ENCODE data around the gene GPRIN3. TPM values are rescaled to one million over a fixed set of nuclear protein-coding genes. Genes with fewer than 3 reads are reported as not detected.

GPRIN3 gene
- total and polyA plus RNA-seq, 2 donors (not counting 1 experiment from before 2014, with no cell fraction given): 0.22 to 1.5 TPM

DNA sequence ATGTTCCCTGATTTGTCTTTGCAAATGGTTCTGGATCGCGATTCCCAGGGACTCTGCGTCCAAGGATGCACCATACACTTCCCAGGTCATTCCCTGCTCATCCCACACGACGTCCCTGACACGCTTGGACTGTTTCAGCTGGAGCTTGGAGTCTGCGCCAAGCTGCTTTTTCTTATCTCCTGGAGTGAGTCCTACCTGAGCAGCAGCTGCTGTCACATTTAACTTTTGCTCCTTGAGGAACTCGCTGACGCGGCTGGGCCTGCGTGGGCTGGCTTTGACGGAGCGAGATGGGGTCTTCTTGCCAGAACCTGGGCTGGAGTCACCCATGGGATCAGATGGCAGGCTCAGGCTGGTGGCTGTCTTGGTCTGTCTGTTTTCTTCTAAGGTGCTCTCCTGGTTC, 59.6 kb downstream of the GPRIN3 start:
- Mint-ChIP-seq H3K27ac (no peak overlapping the region), H3K27me3 (no peaks in the 10 kb centered on the region), H3K9me3 (ENCODE audit: insufficient read depth) (no peaks in the 10 kb centered on the region), H3K4me1 (no peaks in the 10 kb centered on the region), H3K4me3 (no peak overlapping the region)
- Histone ChIP-seq H3K9ac (ENCODE audit: low read length) (no peak overlapping the region), H3K9me3 (ENCODE audit: control extremely low read depth in 1 of 3, control insufficient read depth in 2 of 3, insufficient read depth in 1 of 3, low read length in 2 of 3) (no peaks in the 10 kb centered on the region), H3K79me2 (ENCODE audit: control insufficient read depth, insufficient read depth, low read length) (no peaks in the 10 kb centered on the region), H3K4me3 (ENCODE audit: control extremely low read depth in 1 of 5, extremely low read depth in 1 of 5, insufficient read depth in 1 of 5, low read depth in 2 of 5, low read length in 4 of 5) (no peak overlapping the region), H4K20me1 (ENCODE audit: control insufficient read depth, insufficient read depth, low read length, poor library complexity, severe bottlenecking) (no peaks in the 10 kb centered on the region), H3K27ac (ENCODE audit: low read length in 2 of 2) (no peak overlapping the region), H3K4me1 (ENCODE audit: control insufficient read depth in 2 of 2, insufficient read depth in 2 of 2, low read length in 2 of 2) (peaks cover 0 to 4% of the 10 kb centered on the region in 2 donors), H3K36me3 (replicated peaks in 1 of 2; ENCODE audit: control extremely low read depth in 1 of 2, control insufficient read depth in 1 of 2, extremely low read depth in 1 of 2, insufficient read depth in 2 of 2, low read length in 1 of 2) (no peaks in the 10 kb centered on the region), H2AFZ (ENCODE audit: insufficient read depth, low read depth, low read length, poor library complexity, severe bottlenecking) (no peak overlapping the region), H3K4me2 (replicated peaks; ENCODE audit: low read depth, low read length, poor library complexity, severe bottlenecking) (no peak overlapping the region), H3K27me3 (replicated peaks in 1 of 4; ENCODE audit: control extremely low read depth in 1 of 4, control insufficient read depth in 3 of 4, insufficient read depth in 4 of 4, low read length in 3 of 4) (no peaks in the 10 kb centered on the region)
- intact Hi-C loops (cut with micrococcal nuclease): no loop called here
- 97% methylated on average over 13 of the region's 13 CpGs for WGBS (ENCODE audit: insufficient coverage)
- ChIA-PET POLR2A (no interaction called here), CTCF (no interaction called here)
- TF ChIP-seq EZH2 (IDR thresholded peaks at IDR 0.05; ENCODE audit: borderline replicate concordance, insufficient read depth, low read depth, low read length, poor library complexity, severe bottlenecking): no peak
- TF ChIP-seq, protein P1, sequence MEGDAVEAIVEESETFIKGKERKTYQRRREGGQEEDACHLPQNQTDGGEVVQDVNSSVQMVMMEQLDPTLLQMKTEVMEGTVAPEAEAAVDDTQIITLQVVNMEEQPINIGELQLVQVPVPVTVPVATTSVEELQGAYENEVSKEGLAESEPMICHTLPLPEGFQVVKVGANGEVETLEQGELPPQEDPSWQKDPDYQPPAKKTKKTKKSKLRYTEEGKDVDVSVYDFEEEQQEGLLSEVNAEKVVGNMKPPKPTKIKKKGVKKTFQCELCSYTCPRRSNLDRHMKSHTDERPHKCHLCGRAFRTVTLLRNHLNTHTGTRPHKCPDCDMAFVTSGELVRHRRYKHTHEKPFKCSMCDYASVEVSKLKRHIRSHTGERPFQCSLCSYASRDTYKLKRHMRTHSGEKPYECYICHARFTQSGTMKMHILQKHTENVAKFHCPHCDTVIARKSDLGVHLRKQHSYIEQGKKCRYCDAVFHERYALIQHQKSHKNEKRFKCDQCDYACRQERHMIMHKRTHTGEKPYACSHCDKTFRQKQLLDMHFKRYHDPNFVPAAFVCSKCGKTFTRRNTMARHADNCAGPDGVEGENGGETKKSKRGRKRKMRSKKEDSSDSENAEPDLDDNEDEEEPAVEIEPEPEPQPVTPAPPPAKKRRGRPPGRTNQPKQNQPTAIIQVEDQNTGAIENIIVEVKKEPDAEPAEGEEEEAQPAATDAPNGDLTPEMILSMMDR (IDR thresholded peaks at IDR 0.05): no peak
- no peak for ATAC-seq (ENCODE audit: low read depth)
- no peak for DNase-seq

DNA sequence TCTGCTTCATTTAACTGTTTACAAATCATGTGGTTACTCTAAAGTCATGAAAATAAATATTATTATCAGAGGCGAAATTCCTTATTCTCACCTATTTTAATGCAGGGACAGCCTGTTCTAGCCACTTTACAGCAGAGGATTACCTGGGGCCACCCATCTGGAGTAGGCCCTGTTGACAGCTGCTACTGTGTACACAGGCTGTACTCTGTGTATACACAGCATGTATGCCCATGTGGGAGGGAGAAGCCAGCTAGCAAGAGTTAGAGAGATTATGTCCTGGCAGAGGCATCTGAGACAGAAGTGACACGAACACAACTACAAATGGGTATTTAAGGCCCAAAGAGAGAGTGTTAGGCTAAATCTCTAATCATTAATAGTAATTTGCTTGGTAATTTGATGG, 62.1 kb downstream of the GPRIN3 start:
- no peaks in the 10 kb centered on the region for H3K9me3 ChIP-seq (ENCODE audit: control extremely low read depth in 1 of 3, control insufficient read depth in 2 of 3, insufficient read depth in 1 of 3, low read length in 2 of 3)
- no peak for DNase-seq
- intact Hi-C loops (cut with micrococcal nuclease): no loop called here
- TF ChIP-seq EZH2 (IDR thresholded peaks at IDR 0.05; ENCODE audit: borderline replicate concordance, insufficient read depth, low read depth, low read length, poor library complexity, severe bottlenecking): no peak
- TF ChIP-seq, protein P1 (IDR thresholded peaks at IDR 0.05): no peak
- H3K27me3 ChIP-seq (replicated peaks in 1 of 4; ENCODE audit: control extremely low read depth in 1 of 4, control insufficient read depth in 3 of 4, insufficient read depth in 4 of 4, low read length in 3 of 4): no peaks in the 10 kb centered on the region
- ChIA-PET POLR2A (no interaction called here), CTCF (interaction anchor here (1.3 to 1.7 kb wide), 3 partner anchors 9 to 189 kb away, joined by 3 to 5 read pairs (median 5); no protein-coding TSS in a partner anchor)
- H4K20me1 ChIP-seq (ENCODE audit: control insufficient read depth, insufficient read depth, low read length, poor library complexity, severe bottlenecking): no peaks in the 10 kb centered on the region
- no peaks in the 10 kb centered on the region for H3K27me3 Mint-ChIP-seq
- ATAC-seq (ENCODE audit: low read depth): no peak
- H3K4me3 ChIP-seq (ENCODE audit: control extremely low read depth in 1 of 5, extremely low read depth in 1 of 5, insufficient read depth in 1 of 5, low read depth in 2 of 5, low read length in 4 of 5): no peak overlapping the region
- no peak overlapping the region for H3K9ac ChIP-seq (ENCODE audit: low read length)
- no peaks in the 10 kb centered on the region for H3K36me3 ChIP-seq (replicated peaks in 1 of 2; ENCODE audit: control extremely low read depth in 1 of 2, control insufficient read depth in 1 of 2, extremely low read depth in 1 of 2, insufficient read depth in 2 of 2, low read length in 1 of 2)
- WGBS (ENCODE audit: insufficient coverage): no CpG with 5 or more reads among the region's 2 CpGs
- no peaks in the 10 kb centered on the region for H3K79me2 ChIP-seq (ENCODE audit: control insufficient read depth, insufficient read depth, low read length)
- no peak overlapping the region for H3K4me2 ChIP-seq (replicated peaks; ENCODE audit: low read depth, low read length, poor library complexity, severe bottlenecking)
- no peak overlapping the region for H3K27ac Mint-ChIP-seq
- H3K4me3 Mint-ChIP-seq: no peak overlapping the region
- peaks cover 0 to 4% of the 10 kb centered on the region in 2 donors for H3K4me1 ChIP-seq (ENCODE audit: control insufficient read depth in 2 of 2, insufficient read depth in 2 of 2, low read length in 2 of 2)
- H3K9me3 Mint-ChIP-seq (ENCODE audit: insufficient read depth): no peaks in the 10 kb centered on the region
- H3K4me1 Mint-ChIP-seq: no peaks in the 10 kb centered on the region
- H2AFZ ChIP-seq (ENCODE audit: insufficient read depth, low read depth, low read length, poor library complexity, severe bottlenecking): no peak overlapping the region
- H3K27ac ChIP-seq (ENCODE audit: low read length in 2 of 2): no peak overlapping the region
